Psoas muscle (tissue), 8 donors: ENCODE results near the gene PDE6C. TPM values are rescaled to one million over a fixed set of nuclear protein-coding genes. Genes with fewer than 3 reads are reported as not detected.

Source experiments
- ATAC-seq, 4 donors: fragments of 200-7000 bp; cut with Tn5 transposase; one replicate each; pipeline ENCODE4 v1.9.1; 2020; ENCODE audit warnings: moderate library complexity in 3 of 4, mild to moderate bottlenecking in 2 of 4
- DNase-seq, 2 donors: peaks; one replicate each; pipeline ENCODE4 v3.0.0-alpha.2; 2020
- H3K27ac ChIP-seq: fragments of 200-600 bp; one replicate; pipeline ENCODE4 v1.8.0; 2022
- H3K27me3 ChIP-seq, 3 donors: fragments of 200-600 bp in 1 of 3; one replicate each; pipeline versions ENCODE4 v1.6.1 to v1.8.0; 2013 to 2022; ENCODE audit warnings: low read length in 2 of 3, mild to moderate bottlenecking in 2 of 3, moderate library complexity in 1 of 3; ENCODE audit not compliant: insufficient read depth in 3 of 3
- H3K36me3 ChIP-seq, 2 donors: fragments of 200-600 bp in 1 of 2; one replicate each; pipeline versions ENCODE4 v1.6.1 to v1.8.0; 2013 to 2022; ENCODE audit warnings: low read depth in 1 of 2, mild to moderate bottlenecking in 1 of 2, moderate library complexity in 1 of 2; ENCODE audit not compliant: insufficient read depth in 1 of 2
- H3K4me1 ChIP-seq: fragments of 200-600 bp; one replicate; pipeline ENCODE4 v1.8.0; 2022
- H3K4me3 ChIP-seq: fragments of 200-600 bp; one replicate; pipeline ENCODE4 v1.8.0; 2022; ENCODE audit warnings: mild to moderate bottlenecking
- H3K9me3 ChIP-seq: fragments of 200-600 bp; one replicate; pipeline ENCODE4 v1.8.0; 2022
- WGBS, 3 donors: extraction: QIAGEN DNeasy Blood & Tissue Kit; methylation state at CpG; one replicate each; pipeline versions ENCODE4 v1.1.6 to v1.1.7; 2013; 5-methylcytosine and 5-hydroxymethylcytosine counted together
- intact Hi-C, 2 donors: fragments of 100-400 bp; cut with DNase I; formaldehyde crosslinking; loops; one replicate each; pipeline versions ENCODE4 v1.11.0 to v1.14.2; 2022
- polyA plus RNA-seq, 3 donors: library from polyadenylated mRNA; stranded (reverse); fragments of 200-250 nt; gene quantifications; one replicate each; pipeline ENCODE4 v1.2.3, GENCODE V29; 2013
- total RNA-seq, 4 donors: library from RNA; stranded (reverse); fragmentation: NEBNext Ultra II Directional in 2 of 4; extraction: Animal tissue kit (Norgen Biotek cat#: 25700) in 2 of 4; gene quantifications; one replicate each; pipeline versions ENCODE4 v1.2.1 to v1.2.4, GENCODE V29; 2021 to 2023
- TF ChIP-seq, protein P1 (sequence below): fragments of 200-600 bp; IDR thresholded peaks from one replicate; pipeline ENCODE4 v1.8.0; 2022; ENCODE audit warnings: antibody characterized with exemption
- donor health status: healthy with polysubstance abuse.
- donor health status: DM: no; HTN: no; CAD: no; lungs with moderate emphysema.
- donor health status: Bipolar disorder and iron deficiency.
- donor health status: healthy.
- donor health status: DM: yes; HTN: yes; CAD: no.
- donor health status: DM: no; HTN: no; CAD: no.
- donor health status: DM: no; HTN: no; CAD: no.
- donor health status: DM: yes; HTN: yes; CAD: no.

Gene PDE6C
- total and polyA plus RNA-seq, 7 donors: not detected

DNA sequence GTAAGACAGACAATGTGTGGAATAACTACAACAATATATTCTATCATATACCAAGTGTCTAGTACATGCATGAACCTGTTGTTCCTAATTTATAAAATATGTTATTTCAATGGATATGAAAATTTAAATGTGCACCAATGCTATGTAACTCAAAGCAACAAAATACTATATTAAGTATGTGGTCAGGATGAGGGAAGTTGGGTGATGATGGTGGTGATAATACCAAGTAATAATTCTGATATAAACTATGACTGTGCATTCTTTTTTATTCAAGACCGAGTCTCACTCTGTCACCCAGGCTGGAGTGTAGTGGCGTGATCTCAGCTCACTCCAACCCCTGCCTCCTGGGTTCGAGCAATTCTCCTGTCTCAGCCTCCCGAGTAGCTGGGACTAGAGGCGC, 92.1 kb downstream of the PDE6C start:
- Histone ChIP-seq H3K4me1 (peaks cover 24% of the 10 kb centered on the region), H3K9me3 (no peaks in the 10 kb centered on the region), H3K36me3 (peaks cover 0 to 9% of the 10 kb centered on the region in 2 donors), H3K27me3 (no peaks in the 10 kb centered on the region), H3K27ac (no peak overlapping the region), H3K4me3 (no peak overlapping the region)
- TF ChIP-seq, protein P1, sequence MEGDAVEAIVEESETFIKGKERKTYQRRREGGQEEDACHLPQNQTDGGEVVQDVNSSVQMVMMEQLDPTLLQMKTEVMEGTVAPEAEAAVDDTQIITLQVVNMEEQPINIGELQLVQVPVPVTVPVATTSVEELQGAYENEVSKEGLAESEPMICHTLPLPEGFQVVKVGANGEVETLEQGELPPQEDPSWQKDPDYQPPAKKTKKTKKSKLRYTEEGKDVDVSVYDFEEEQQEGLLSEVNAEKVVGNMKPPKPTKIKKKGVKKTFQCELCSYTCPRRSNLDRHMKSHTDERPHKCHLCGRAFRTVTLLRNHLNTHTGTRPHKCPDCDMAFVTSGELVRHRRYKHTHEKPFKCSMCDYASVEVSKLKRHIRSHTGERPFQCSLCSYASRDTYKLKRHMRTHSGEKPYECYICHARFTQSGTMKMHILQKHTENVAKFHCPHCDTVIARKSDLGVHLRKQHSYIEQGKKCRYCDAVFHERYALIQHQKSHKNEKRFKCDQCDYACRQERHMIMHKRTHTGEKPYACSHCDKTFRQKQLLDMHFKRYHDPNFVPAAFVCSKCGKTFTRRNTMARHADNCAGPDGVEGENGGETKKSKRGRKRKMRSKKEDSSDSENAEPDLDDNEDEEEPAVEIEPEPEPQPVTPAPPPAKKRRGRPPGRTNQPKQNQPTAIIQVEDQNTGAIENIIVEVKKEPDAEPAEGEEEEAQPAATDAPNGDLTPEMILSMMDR: no peak
- WGBS, 3 donors: 95 to 98% (median 95%) methylated on average over 5 of the region's 5 CpGs
- intact Hi-C loops: loop anchor here (5.0 kb wide), 3 partner anchors 48 to 113 kb away; no protein-coding TSS in a partner anchor
- DNase-seq: no peak
- ATAC-seq: no peak

DNA sequence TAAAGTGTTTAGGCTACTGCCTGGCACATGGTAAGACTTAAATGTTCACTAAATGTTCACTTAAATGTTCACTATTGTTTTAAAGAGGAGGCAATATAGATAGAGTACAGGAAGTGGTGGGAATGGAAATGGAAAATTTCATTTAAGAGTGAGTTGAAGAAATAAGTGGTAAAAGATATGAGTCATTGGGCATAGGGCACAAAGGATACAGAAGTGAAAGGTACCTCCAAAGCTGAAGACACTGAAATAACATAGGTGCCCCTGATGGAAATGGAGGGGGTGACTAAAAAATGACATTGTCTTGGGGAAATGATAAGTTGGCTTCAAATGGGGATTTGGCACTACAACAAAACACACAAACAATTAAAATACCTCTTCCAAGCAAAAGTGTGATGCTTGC, 95.3 kb downstream of the PDE6C start:
- TF ChIP-seq, protein P1: no peak
- H3K9me3 ChIP-seq: no peaks in the 10 kb centered on the region
- DNase-seq: no peak
- ATAC-seq: no peak
- intact Hi-C loops: no loop called here
- no peaks in the 10 kb centered on the region for H3K36me3 ChIP-seq
- H3K27me3 ChIP-seq: no peaks in the 10 kb centered on the region
- H3K4me3 ChIP-seq: no peak overlapping the region
- H3K4me1 ChIP-seq: peaks cover 5% of the 10 kb centered on the region
- H3K27ac ChIP-seq: no peak overlapping the region

DNA sequence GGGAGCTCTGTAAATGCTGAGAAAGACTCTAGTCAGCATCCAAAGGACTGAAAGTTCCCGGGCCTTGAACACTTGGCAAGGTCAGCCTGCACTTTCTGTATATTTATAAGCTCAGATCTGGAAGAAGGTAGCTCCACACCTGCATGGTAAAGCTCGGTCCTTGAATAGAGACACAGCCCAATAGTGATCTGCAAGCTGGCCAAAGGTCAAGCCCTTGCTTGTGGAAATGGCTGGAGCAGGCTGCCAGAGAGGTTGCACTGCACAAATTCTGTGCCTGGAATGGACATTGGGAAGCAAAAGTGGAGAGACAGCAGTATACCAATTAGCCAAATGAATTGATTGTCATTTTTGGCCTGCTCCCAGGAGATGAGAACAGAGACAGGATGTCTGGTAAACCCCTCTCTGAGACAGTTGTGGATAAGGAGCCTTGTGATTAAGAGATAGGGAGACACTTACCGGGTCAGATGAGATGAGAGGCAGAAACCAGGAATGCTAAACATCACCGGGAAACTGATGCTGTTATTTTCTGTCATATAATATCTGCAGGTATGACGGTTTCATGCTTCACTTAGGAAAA, 98.1 kb downstream of the PDE6C start:
- no peak for DNase-seq
- Histone ChIP-seq H3K9me3 (no peaks in the 10 kb centered on the region), H3K4me3 (no peak overlapping the region), H3K4me1 (no peaks in the 10 kb centered on the region), H3K36me3 (no peaks in the 10 kb centered on the region), H3K27ac (no peak overlapping the region), H3K27me3 (no peaks in the 10 kb centered on the region)
- TF ChIP-seq, protein P1: no peak
- intact Hi-C loops: no loop called here
- 73 to 77% (median 76%) methylated on average over 5 of the region's 5 CpGs for WGBS, 3 donors
- ATAC-seq: no peak

DNA sequence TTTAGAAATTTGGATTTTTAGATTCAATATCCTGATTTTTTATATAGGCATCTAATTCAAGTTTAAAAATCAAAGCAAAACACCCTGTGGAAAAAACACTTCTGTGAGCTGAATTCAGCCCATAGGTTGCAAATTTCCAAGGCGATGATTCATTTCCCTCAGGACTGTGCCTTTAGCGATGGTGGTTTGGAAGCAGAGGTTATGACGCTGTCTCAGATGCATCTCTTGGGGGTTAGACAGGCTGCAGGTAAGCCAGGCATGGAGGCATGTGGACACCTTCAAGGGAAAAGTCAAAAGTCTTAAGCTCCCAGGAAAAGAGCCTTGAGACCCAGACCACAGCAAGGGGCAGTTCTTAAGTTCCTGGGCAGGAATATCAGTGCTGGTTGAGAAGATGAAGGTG, 99.6 kb downstream of the PDE6C start:
- ATAC-seq: no peak
- 60 to 85% (median 70%) methylated on average over 3 of the region's 3 CpGs for WGBS, 3 donors
- no peak overlapping the region for H3K27ac ChIP-seq

More for the DNA sequence above, 99.6 kb downstream of the PDE6C start:
- no peaks in the 10 kb centered on the region for H3K9me3 ChIP-seq
- H3K4me1 ChIP-seq: no peaks in the 10 kb centered on the region
- H3K27me3 ChIP-seq: no peaks in the 10 kb centered on the region
- TF ChIP-seq, protein P1: no peak
- DNase-seq: no peak
- intact Hi-C loops: no loop called here
- no peaks in the 10 kb centered on the region for H3K36me3 ChIP-seq
- H3K4me3 ChIP-seq: no peak overlapping the region
